UCSD-AML1 (cell line): Measurements from ENCODE around the gene CXCL14.

ENCODE experiments used
- DNase-seq: peaks from one replicate; lab custom pipeline; 2025; ENCODE audit not compliant: unreplicated experiment; lab: John Stamatoyannopoulos, UW

CXCL14 gene

GRCh38 chr5:135568923-135569360, 9.8 kb downstream of the CXCL14 start:
- DNase-seq: no peak

GRCh38 chr5:135568246-135568645, 10.5 kb downstream of the CXCL14 start:
- no peak for DNase-seq

GRCh38 chr5:135567661-135568060, 11.1 kb downstream of the CXCL14 start:
- DNase-seq: no peak

- no peak for DNase-seq
Observed at GRCh38 chr5:135566422-135567400, 12.1 kb downstream of the CXCL14 start.

GRCh38 chr5:135565725-135566421, 12.9 kb downstream of the CXCL14 start:
- DNase-seq: peak; percentile 76

GRCh38 chr5:135565266-135565665, 13.5 kb downstream of the CXCL14 start:
- no peak for DNase-seq

- no peak for DNase-seq
Observed at GRCh38 chr5:135564331-135564730, 14.5 kb downstream of the CXCL14 start.

GRCh38 chr5:135561266-135561665, 17.5 kb downstream of the CXCL14 start:
- no peak for DNase-seq

GRCh38 chr5:135560858-135561257, 17.9 kb downstream of the CXCL14 start:
- peak; percentile 81 for DNase-seq

- DNase-seq: no peak
Observed at GRCh38 chr5:135559354-135559753, 19.4 kb downstream of the CXCL14 start.

GRCh38 chr5:135557076-135557838, 21.5 kb downstream of the CXCL14 start:
- no peak for DNase-seq

- no peak for DNase-seq
Observed at GRCh38 chr5:135556620-135557019, 22.2 kb downstream of the CXCL14 start.

GRCh38 chr5:135555530-135555929, 23.3 kb downstream of the CXCL14 start:
- no peak for DNase-seq

- no peak for DNase-seq
Observed at GRCh38 chr5:135553688-135554462, 24.9 kb downstream of the CXCL14 start.

GRCh38 chr5:135551593-135552447, 27.0 kb downstream of the CXCL14 start:
- peak; percentile 57 for DNase-seq

GRCh38 chr5:135549413-135549812, 29.4 kb downstream of the CXCL14 start:
- DNase-seq: no peak

- DNase-seq: no peak
Observed at GRCh38 chr5:135547590-135548254, 31.1 kb downstream of the CXCL14 start.

- no peak for DNase-seq
Observed at GRCh38 chr5:135546912-135547311, 31.9 kb downstream of the CXCL14 start.

GRCh38 chr5:135546101-135546500, 32.7 kb downstream of the CXCL14 start:
- no peak for DNase-seq
